Glomerular visceral epithelial cell (primary cell): Measurements from ENCODE around the gene CCM2L.

Experiments
- DNase-seq: peaks from one replicate; pipeline ENCODE4 v3.0.0-alpha.2; 2016; ENCODE audit errors: extremely low spot score

CCM2L gene

GRCh38 chr20:31992086-31992485 is 18.2 kb upstream of the CCM2L start:
- no peak for DNase-seq

GRCh38 chr20:31996996-31997395 is 13.2 kb upstream of the CCM2L start:
- no peak for DNase-seq

DNA sequence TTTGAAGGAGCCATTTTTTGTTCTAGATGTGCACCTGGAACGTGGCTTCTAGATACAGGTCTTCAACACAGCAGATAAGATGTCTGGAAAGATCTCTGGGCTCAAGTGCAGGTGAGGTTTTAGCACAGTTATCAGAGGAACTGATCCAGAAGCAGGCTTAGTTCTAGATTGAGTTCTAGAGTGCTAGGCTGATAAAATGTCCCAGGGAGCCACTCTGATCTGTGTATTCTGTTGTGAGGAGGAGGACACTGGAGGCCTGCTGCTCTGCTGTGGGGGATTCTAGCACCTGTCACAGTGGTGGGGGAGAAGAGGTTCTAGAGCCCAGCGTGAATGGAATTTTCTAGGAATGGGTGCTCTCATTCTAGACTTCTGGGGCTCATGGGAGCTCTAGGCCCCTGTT is 12.0 kb upstream of the CCM2L start:
- DNase-seq = no peak

DNA sequence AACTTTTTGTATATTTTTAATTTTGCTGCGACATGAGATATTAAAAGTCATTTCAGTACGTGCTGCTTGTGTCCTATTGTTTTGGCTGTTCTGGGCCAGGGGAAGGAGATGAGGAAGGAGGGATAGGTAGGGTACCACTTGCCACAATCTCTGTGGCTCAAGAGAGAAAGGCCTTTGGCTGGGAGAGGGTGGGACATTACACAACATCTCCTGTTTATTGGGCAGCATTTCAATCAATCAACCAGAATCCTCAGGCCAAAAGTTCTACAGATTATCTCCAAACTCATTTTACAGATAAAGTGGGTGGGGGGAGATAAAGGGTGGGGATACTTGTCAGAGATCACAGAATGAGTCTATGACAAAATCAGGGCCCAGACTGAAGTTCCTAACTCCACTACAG is 6.9 kb upstream of the CCM2L start:
- DNase-seq = no peak

- peak; percentile 15 for DNase-seq
These were observed 5.3 kb upstream of the CCM2L start for GRCh38 chr20:32004963-32005362.

DNA sequence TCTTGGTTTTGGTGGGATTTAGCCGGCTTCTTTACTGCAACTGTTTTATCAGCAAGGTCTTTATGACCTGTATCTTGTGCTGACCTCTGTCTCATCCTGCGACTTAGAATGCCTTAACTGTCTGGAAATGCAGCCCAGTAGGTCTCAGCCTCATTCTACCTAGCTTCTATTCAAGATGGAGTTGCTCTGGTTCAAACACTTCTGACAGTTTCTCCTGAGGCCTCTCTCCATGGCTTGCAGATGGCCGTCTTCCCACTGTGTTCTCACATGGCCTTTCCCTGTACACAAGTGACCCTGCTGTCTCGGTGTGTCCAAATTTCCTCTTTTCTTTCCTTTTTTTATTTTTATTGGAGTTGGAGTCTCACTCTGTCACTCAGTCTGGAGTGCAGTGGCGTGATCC is 4.2 kb upstream of the CCM2L start:
- DNase-seq = no peak

- DNase-seq = no peak
These were observed 3.1 kb upstream of the CCM2L start for GRCh38 chr20:32006841-32007786.

GRCh38 chr20:32007787-32008616 is 2.2 kb upstream of the CCM2L start:
- DNase-seq = no peak

DNA sequence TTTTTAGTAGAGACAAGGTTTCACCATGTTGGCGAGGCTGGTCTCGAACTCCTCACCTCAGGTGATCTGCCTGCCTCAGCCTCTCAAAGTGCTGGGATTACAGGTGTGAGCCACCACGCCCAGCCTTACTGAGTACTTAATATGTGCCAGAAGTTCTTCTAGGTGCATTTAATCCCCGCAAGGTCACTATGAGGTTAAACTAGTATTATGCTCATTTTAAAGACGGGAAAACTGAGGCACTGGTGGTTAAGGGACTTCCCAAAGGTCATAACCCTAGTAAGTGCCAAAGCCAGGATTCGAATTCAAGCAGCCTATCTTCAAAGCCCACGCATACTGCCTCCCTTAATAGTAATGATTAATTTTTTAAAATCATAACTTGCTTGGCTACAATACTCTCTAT is 674 bp upstream of the CCM2L start:
- DNase-seq = no peak

- no peak for DNase-seq
These were observed 428 bp downstream of the CCM2L start for GRCh38 chr20:32010666-32011065.

GRCh38 chr20:32012159-32012688 is 2.0 kb downstream of the CCM2L start:
- DNase-seq = no peak

GRCh38 chr20:32013326-32013725 is 3.1 kb downstream of the CCM2L start:
- no peak for DNase-seq

DNA sequence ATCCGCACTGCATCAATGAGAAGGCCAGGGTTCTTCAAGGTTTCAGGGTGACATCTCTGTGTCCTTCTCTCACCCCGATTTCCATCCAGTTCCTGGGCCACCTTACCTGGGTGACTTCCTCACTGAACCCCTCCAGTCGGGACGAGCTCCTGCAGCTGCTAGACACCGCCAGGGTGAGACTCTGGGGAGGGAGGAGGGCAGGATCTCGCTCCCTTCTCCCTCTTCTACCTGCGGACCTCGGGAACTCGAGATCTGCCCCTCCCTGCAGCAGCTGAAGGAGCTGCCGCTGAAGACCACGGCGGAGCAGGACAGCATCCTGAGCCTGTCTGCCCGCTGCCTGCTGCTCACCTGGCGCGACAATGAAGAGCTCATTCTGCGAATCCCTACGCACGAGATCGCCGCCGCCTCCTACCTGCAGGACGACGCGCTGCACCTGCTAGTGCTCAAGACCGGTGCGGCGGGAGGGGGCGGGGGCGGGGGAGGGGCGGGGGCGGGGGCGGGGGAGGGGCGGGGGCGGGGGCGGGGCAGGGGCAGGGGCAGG is 7.5 kb downstream of the CCM2L start:
- DNase-seq = peak; percentile 33

DNA sequence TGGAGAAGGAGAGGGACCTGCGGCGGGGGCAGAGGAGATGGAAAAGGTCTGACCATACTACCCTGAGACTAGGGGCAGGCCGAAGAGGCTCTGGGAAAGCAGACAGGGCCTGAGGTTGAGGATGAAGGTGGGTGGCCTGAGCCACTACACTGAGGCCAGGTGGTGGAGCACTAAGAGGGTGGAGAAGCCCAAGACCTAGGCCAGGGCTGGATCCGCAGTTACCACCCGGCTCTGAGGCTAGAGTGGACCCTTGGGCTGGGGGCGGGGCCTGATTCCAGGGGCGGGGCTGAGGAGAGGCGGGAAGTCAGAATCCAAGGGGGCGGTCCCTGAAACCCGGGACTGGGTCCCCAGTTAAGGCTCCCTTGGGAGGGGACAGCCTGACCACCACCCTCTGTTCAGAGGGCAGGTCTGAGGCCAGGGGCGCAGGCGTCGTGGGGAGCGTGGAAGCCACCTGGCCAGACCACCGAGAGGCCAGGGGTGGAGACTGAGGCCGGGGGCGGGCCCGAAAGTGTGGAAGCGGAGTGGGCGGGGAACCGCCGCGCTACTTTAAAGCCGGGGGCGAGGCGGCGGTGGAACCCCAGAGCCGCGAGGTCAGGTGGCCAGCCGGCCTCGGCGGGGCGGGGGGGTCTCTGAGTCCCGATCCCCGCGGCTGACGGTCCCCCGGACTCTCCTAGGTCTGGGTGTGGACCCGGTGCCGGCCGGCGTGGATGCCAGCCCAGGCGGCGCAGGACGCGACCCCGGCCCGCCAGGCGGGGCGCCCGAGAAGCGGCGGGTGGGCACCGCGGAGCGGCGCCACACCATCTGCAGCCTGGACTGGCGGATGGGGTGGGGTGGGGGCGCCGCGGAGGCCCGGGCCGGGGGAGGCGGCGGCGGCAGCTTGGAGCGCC is 8.3 kb downstream of the CCM2L start:
- DNase-seq = peak; percentile 63

DNA sequence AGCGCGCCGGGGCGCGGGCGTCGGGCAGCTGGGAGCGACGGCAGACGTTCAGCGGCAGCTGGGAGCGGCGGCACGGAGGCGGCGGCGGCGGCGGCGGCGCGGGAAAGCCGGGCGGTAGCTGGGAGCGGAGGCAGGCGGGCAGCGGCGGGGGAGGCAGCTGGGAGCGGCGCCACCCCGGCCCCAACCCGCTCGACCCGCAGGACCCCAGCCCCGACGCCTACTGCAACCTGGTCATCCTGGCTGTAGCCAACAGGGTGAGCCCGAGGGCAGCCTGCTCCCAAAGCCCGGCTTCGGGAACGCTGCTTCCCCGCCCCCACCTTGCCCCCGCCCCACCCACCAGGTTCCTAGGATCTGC is 8.9 kb downstream of the CCM2L start:
- DNase-seq = peak; percentile 31

- DNase-seq = no peak
These were observed 9.6 kb downstream of the CCM2L start for GRCh38 chr20:32019563-32020463.

DNA sequence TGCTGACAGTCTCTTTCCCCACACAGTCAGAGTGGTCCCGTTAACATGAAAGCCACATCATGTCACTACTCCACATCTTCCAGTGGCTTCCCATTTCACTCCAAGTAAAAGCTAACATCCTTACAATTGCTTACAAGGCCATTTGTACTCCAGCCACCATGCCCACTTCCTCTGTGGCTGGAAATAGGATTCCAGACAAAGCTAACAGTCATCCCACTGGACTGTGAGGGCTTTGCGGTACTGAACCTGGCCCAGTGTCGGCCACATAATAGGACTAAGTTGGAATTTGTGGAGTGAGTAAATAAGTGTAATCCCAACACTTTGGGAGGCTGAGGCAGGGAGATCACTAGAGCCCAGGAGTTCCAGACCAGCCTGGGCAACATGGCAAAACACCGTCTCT is 10.9 kb downstream of the CCM2L start:
- no peak for DNase-seq

GRCh38 chr20:32024683-32025295 is 14.6 kb downstream of the CCM2L start:
- no peak for DNase-seq

GRCh38 chr20:32027643-32028042 is 17.4 kb downstream of the CCM2L start:
- DNase-seq = no peak
